ENCODE measurements around the gene CYP8B1.

CYP8B1 gene, protein sequence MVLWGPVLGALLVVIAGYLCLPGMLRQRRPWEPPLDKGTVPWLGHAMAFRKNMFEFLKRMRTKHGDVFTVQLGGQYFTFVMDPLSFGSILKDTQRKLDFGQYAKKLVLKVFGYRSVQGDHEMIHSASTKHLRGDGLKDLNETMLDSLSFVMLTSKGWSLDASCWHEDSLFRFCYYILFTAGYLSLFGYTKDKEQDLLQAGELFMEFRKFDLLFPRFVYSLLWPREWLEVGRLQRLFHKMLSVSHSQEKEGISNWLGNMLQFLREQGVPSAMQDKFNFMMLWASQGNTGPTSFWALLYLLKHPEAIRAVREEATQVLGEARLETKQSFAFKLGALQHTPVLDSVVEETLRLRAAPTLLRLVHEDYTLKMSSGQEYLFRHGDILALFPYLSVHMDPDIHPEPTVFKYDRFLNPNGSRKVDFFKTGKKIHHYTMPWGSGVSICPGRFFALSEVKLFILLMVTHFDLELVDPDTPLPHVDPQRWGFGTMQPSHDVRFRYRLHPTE

DNA sequence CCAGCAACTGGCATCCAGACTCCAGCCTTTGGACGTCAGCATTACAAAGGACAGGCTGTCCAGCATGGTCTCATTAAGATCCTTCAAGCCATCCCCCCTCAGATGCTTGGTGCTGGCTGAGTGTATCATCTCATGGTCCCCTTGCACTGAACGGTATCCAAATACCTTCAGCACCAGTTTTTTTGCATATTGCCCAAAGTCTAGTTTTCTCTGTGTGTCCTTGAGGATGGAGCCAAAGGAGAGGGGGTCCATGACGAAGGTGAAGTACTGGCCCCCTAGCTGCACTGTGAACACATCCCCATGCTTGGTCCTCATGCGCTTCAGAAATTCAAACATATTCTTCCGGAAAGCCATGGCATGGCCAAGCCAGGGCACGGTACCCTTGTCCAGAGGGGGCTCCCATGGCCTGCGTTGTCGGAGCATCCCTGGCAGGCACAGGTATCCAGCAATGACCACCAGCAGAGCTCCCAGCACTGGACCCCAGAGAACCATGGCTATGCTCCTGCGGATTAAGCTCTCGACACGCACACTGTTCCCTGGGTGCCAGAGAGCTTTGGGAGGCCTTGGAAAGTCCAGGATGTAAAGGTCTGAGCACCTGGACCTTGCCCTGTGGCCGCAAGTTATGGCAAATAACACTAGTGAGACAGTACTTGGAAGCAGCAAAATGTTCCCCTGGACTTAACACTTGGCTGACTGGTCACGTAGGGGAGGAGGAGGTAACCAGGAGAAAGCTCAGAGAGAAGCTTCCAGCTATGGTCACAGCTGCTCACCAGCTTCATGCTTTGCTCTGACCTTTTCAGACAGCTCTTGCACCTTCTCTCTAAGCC lies at the start of gene CYP8B1:
Gene CYP8B1 (minus strand): TSS at position 555 of the 827 bp plus-strand sequence. CDS start 63 bp downstream, at position 492.
- no peak for DNase-seq (ENCODE audit: low read depth)

GRCh38 chr3:42923606-42924005 lies 47.9 kb upstream of the CYP8B1 start:
- DNase-seq (ENCODE audit: low read depth) = no peak

DNA sequence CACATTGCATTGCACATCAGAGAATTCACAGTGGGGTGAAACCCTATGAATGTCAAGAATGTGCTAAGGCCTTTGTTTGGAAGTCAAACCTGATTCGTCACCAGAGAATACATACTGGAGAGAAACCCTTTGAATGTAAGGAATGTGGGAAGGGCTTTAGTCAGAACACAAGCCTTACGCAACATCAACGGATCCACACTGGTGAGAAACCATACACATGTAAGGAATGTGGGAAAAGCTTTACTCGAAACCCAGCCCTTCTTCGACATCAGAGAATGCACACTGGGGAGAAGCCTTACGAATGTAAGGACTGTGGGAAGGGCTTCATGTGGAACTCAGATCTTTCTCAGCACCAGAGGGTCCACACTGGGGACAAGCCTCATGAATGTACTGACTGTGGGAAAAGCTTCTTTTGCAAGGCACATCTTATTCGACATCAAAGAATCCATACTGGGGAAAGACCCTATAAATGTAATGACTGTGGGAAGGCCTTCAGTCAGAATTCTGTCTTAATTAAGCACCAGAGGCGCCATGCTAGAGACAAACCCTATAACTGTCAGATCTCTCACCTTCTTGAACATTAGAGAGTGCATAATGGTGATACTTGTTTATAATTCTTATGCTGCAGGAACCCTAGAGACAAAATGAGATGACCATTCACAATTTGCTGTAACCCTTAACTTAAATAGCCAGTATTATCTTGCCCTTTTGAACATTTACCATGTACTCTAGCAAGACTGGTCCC lies 39.3 kb upstream of the CYP8B1 start:
- no peak for DNase-seq (ENCODE audit: low read depth)

DNA sequence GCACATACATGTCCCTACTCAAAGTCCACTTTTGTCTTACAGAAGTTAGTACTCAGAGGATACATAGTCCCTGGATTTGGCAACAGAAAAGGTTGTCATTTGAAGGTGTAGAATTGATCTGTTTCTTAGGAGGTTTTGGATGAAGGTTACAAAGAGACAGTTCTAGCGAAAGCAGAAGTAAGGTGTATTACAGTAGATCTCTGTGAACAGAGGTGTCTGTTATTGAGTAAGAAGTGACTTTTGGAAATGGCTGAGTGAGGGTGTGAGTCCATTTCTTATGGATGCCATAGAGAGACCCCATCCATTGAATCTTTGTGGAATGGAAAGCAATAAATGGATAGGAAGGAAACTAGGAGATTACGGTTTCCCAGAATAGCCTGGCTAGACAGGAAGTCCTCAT lies 35.9 kb upstream of the CYP8B1 start:
- DNase-seq (ENCODE audit: low read depth) = no peak

DNA sequence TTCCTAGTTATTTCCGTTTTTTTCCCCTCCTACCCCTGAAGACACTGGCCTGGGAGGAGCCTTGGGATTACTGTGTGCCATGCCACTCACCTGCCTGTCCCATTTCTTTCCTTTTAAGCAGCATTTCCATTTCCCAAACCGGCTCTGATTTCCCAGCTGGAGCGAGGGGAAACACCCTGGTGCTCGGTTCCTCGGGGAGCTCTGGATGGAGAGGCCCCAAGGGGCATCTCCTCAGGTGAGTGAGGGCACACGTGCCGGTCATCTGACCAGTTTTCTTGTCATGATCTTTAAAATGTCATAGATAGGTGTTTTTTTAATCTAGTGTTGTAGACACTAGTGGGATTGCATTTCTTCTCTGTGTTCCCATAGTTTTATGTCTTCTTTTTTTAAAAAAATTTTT lies 33.0 kb upstream of the CYP8B1 start:
- no peak for DNase-seq (ENCODE audit: low read depth)

- no peak for DNase-seq (ENCODE audit: low read depth)
These were observed 31.1 kb upstream of the CYP8B1 start for GRCh38 chr3:42906848-42907183.

- no peak for DNase-seq (ENCODE audit: low read depth)
These were observed 30.6 kb upstream of the CYP8B1 start, which contains the start of gene ZNF662 for GRCh38 chr3:42906070-42906847. Gene ZNF662, plus strand, starts transcription at chr3:42906142. Its CDS starts 1,973 bp downstream, at chr3:42908115.

DNA sequence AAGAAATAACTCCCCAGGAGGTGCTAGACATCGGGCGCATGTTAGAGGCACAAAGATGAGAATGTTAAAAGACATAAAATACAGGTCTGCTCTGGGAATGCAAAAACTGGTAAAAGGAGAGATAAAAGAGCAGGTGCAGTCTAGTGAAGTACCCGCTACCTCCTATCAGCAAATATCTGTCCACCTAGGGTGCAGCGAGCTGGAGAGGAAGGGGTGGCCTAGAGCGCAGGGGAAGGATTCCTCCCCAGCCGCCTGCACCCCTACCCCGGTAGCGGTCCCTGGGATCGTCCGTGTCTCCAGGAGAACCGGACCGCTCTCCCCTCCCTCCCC lies 30.0 kb upstream of the CYP8B1 start:
- DNase-seq (ENCODE audit: low read depth) = no peak

DNA sequence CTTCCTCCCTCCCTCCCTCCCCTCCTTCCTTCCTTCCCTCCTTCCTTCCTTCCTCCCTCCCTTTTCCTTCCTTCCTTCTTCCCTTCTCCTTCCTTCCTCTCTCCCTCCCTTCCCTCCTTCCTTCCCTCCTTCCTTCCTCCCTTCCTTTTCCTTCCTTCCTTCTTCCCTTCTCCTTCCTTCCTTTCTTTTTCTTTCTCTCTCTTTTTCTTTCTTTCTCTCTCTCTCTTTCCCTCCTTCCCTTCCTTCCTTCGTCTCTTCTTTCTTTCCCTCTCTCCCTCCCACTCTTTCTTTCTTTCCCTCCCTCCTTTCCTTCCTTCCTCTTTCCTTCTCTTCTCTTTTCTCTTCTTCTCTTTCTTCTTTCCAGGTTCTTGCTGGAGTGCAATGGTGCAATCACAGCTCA lies 28.4 kb upstream of the CYP8B1 start:
- no peak for DNase-seq (ENCODE audit: low read depth)

DNA sequence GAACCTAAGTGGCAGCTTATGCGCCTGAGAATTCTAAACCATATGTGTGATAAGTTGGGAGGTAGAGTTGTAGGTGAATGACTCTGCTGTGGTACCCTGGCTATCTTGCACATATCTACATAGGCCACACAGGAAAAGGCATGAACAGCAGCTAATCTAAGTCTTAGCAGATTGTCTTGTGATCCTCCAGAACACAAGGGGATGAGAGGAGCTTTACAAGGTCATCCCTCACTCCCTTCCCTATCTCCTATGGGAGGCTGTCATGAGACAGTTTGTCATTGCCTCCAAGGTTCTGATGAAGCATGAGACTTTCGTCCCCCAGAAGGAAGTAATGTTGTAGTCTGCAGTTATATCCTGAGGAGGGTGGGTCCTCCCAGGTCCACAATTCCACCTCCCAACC lies 26.6 kb upstream of the CYP8B1 start:
- DNase-seq (ENCODE audit: low read depth) = no peak

DNA sequence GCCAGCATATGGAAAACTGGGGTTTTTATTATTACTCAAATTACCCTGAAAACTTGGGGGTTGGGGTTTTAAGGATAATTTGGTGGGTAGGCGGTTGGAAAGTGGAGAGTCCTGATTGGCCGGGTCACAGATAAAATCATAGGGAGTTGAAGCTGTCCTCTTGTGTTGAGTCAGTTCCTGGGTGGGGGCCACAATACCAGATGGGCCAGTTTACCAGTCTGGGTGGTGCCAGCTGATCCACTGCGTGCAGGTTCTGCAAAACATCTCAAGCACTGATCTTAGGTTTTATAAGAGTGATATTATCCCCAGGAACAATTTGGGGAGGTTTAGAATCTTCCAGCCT lies 25.4 kb upstream of the CYP8B1 start:
- no peak for DNase-seq (ENCODE audit: low read depth)

DNA sequence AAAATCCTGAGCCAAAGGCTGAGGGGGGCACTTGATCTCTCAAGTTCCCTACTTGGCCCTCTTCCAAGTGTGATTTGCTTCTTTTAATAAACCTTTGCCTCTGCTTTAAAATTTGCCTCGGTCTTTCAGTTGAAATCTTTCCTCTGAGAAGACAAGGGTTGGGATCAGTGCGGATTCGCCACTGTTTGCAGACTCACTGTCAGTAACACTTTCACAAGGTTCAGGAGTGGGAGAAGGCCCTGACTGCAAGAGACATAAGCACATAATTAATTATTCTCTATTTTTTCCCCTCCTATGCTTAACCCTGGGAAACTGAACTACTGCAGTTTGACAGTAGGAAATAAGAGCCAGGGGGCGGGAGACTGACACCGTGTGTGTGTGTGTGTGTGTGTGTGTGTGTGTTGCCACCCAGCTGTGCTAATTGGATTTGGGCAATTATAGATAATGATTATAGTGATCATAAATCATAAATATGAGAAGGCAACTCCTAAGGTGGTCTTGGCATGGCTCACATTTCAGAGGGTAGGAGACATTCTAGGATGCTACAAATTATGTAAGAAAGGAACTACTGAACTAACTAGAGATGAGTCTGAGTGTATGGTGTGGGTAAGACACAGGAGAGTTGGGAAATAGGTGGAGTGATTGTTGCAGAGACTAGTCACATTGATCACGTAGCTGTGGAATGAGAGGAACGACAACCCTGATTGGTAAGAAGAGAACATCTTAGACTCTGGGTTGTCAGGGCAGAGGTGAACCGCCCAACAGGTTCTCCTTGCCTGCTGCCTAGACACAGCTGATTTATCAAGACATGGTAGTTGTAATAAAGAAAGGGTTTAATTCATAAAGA lies 24.8 kb upstream of the CYP8B1 start:
- DNase-seq (ENCODE audit: low read depth) = no peak

DNA sequence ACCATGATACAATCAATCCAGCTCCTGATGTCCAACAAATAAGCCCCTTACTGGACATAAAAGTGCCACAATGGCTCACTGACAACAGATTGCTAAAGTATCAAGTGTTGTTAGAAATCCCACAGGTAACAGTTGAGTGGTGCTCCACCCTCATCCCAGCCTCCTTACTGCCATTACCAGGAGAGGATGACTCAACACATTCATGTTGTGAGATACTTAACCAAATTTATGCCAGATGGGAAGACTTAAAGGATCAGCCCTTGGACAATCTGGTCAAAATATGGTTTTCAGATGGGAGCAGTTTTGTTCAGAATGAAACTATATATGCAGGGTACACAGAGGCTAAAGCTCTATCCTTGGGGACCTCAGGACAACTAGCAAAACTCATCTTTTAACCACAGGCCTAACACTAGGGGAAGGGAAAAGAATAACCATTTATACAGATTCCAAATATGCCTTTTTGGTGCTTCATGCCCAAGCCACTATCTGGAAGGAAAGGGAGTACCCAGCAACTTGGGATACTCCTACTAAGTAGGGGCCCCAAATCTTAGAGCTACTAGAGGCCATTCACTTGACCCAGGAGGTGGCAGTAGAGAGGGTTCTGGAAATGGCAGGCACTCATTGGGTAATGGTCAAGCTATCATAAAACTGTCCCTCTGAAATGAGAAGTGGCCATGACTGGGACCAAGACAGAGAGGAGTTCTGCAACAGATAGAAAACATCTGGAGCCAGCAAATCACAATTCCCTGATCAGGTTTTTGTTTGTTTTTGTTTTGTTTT lies 23.4 kb upstream of the CYP8B1 start:
- DNase-seq (ENCODE audit: low read depth) = no peak

- no peak for DNase-seq (ENCODE audit: low read depth)
These were observed 19.8 kb upstream of the CYP8B1 start for GRCh38 chr3:42895580-42895868.

DNA sequence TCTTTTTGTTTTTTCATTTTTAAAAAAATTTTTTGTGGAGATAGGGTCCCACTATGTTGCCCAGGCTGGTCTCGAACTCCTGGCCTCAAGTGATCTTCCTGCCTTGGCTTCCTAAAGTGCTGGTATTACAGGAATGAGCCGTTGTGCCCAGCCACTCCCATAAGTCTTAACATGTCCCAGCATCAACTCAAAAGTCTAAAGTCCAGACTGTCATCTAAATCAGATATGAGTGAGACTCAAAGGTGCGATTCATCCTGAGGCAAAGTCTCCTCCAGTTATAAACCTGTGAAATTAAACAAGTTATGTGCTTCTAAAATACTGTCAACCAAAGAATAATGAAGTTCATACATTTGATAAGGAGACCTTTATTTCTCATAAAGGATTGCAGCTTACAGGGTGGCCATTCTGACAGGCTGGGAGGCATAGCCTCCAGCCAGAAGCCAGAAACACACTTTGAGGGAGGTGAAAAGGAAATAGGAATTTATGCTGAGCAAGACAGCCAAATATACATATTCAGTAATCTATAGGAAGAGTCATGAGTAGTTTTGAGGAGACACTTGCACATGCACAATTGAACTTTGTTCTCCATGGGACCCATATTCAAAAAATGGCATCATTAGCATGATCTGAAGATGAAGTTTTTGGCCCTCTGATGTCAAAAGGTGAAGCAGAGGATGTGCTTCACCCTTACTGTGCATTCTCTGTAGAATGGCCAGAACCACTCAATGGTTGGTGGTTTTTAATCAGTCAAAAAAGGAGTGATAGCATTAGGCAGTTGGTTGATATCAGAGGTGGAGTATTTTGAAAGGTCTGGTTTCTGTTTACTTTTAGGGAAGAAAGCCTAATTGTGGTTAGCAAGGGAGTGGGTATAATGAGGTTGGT lies 19.3 kb upstream of the CYP8B1 start:
- no peak for DNase-seq (ENCODE audit: low read depth)

- no peak for DNase-seq (ENCODE audit: low read depth)
These were observed 17.1 kb upstream of the CYP8B1 start for GRCh38 chr3:42892807-42893206.

GRCh38 chr3:42892169-42892568 lies 16.5 kb upstream of the CYP8B1 start:
- no peak for DNase-seq (ENCODE audit: low read depth)

- DNase-seq (ENCODE audit: low read depth) = no peak
These were observed 15.4 kb upstream of the CYP8B1 start for GRCh38 chr3:42891042-42891441.

GRCh38 chr3:42887084-42887483 lies 11.4 kb upstream of the CYP8B1 start:
- DNase-seq (ENCODE audit: low read depth) = no peak

Measured in activated T-helper 9 cell treated with anti-CD3 and anti-CD28 coated beads, Interleukin-2, amount 50 U/mL, for 16 hours (primary cell).